Body of pancreas (tissue), 4 donors: Measurements from ENCODE around the gene AADACL4.

Experiments
- POLR2A ChIP-seq, 3 donors: fragments of 450-650 bp; IDR thresholded peaks; one replicate each; pipeline ENCODE4 v1.6.1; 2016; ENCODE audit warnings: antibody characterized with exemption in 3 of 3, mild to moderate bottlenecking in 2 of 3
- TF ChIP-seq, protein P1 (sequence below), 7 experiments: fragments of 450-650 bp in 4 of 7; fragments of 200-600 bp in 3 of 7; sonication (generic) in 3 of 7; IDR thresholded peaks; one replicate each; pipeline ENCODE4 v1.5.1; 2016 to 2019; ENCODE audit warnings: antibody characterized with exemption in 7 of 7

DNA sequence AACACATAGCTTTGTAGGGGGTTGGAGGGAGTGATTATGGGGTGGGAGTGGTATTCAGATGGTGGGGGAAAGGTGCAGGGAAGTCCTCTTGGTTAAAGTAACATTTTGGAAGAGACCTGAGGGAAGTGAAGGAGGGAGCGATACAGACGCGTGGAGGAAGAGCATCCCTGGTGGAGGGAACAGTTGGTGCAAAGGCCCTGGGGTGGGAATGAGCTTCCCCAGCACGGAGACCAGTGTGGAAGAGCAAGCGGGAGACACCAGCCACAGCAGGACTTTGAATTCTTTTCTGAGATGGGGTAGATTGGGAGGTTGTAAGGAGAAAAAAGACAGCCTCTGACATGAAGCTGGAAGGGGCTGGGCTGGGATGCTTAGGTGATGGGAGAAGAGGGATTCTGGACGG lies 49.4 kb upstream of the AADACL4 start:
- TF ChIP-seq, protein P1, sequence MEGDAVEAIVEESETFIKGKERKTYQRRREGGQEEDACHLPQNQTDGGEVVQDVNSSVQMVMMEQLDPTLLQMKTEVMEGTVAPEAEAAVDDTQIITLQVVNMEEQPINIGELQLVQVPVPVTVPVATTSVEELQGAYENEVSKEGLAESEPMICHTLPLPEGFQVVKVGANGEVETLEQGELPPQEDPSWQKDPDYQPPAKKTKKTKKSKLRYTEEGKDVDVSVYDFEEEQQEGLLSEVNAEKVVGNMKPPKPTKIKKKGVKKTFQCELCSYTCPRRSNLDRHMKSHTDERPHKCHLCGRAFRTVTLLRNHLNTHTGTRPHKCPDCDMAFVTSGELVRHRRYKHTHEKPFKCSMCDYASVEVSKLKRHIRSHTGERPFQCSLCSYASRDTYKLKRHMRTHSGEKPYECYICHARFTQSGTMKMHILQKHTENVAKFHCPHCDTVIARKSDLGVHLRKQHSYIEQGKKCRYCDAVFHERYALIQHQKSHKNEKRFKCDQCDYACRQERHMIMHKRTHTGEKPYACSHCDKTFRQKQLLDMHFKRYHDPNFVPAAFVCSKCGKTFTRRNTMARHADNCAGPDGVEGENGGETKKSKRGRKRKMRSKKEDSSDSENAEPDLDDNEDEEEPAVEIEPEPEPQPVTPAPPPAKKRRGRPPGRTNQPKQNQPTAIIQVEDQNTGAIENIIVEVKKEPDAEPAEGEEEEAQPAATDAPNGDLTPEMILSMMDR (IDR thresholded peaks at IDR 0.05) = no peak
- no peak for TF ChIP-seq POLR2A (IDR thresholded peaks at IDR 0.05)
